ENCODE data around the gene NOX5. TPM values are rescaled to one million over a fixed set of nuclear protein-coding genes. Genes with fewer than 3 reads are reported as not detected.

NOX5 gene
- total and polyA plus RNA-seq, 2 of the 13 experiments (the other 11 are each of a cell fraction or from before 2014, with no cell fraction given): not detected

DNA sequence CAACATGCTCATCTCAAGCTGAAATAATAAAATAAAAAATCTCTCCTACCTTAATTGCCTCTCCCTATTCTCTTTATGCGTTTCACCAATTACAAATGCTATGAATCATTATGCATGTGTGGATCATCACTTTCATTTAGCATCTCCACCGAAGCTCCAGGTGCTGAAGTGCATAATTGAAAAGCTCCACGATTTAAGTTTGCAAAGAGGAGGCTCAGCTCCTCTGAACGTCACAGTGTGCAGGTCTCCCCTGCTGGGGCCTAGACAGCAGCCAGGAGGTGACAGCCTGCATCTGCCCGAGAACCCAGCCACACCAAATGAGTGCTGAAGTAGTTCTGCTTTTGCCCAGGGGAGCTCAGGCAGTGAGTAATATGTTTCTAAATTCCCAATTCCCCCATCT lies 85.4 kb downstream of the NOX5 start (continued):
- TF ChIP-seq, protein P1, sequence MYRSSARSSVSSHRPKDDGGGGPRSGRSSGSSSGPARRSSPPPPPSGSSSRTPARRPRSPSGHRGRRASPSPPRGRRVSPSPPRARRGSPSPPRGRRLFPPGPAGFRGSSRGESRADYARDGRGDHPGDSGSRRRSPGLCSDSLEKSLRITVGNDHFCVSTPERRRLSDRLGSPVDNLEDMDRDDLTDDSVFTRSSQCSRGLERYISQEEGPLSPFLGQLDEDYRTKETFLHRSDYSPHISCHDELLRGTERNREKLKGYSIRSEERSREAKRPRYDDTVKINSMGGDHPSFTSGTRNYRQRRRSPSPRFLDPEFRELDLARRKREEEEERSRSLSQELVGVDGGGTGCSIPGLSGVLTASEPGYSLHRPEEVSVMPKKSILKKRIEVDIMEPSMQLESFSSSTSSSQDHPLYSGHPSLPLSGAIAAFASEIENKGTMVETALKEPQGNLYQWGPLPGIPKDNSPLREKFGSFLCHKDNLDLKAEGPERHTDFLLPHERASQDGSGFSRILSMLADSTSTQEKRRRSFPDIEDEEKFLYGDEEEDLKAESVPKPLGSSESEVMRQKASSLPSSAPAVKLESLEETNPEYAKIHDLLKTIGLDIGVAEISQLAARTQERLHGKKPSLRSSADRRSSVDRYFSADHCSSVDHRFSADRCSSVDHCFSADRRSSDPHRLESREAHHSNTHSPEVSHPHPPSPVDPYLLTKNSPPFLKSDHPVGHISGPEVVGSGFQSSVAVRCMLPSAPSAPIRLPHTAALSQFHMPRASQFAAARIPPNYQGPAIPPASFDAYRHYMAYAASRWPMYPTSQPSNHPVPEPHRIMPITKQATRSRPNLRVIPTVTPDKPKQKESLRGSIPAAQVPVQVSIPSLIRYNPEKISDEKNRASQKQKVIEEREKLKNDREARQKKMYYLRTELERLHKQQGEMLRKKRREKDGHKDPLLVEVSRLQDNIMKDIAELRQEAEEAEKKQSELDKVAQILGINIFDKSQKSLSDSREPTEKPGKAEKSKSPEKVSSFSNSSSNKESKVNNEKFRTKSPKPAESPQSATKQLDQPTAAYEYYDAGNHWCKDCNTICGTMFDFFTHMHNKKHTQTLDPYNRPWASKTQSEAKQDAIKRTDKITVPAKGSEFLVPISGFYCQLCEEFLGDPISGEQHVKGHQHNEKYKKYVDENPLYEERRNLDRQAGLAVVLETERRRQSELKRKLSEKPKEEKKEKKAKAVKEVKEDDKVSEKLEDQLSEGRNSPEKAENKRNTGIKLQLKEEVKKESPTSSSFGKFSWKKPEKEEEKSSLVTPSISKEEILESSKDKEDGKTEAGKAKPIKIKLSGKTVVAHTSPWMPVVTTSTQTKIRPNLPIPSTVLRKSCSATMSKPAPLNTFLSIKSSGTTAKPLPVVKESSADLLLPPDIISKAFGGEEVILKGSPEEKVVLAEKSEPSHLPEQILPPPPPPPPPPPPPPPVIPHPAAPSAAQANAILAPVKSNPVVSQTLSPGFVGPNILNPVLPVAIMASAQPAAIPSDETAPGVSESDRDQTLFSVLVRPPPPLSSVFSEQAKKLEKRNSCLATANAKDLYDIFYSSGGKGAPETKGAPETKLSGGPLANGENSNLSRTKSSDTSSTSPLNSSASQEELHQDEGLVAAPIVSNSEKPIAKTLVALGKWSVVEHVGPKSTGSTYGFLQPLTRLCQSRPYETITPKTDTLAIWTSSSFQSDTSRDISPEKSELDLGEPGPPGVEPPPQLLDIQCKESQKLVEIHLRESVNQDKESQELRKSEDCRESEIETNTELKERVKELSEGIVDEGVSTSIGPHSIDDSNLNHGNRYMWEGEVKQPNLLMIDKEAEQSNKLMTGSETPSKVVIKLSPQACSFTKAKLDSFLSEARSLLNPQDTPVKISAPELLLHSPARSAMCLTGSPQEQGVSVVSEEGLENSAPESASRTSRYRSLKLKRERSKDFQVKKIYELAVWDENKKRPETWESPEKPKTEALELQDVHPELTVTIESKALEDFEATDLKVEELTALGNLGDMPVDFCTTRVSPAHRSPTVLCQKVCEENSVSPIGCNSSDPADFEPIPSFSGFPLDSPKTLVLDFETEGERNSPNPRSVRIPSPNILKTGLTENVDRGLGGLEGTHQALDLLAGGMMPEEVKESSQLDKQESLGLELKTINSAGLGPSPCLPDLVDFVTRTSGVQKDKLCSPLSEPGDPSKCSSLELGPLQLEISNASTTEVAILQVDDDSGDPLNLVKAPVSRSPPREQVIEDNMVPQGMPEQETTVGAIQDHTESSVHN (CRISPR knock-in tag; IDR thresholded peaks at IDR 0.05): no peak
- no peak for TF ChIP-seq KMT2A (CRISPR knock-in tag; IDR thresholded peaks at IDR 0.05)
- TF ChIP-seq ZNF746 (CRISPR knock-in tag; IDR thresholded peaks at IDR 0.05): no peak

DNA sequence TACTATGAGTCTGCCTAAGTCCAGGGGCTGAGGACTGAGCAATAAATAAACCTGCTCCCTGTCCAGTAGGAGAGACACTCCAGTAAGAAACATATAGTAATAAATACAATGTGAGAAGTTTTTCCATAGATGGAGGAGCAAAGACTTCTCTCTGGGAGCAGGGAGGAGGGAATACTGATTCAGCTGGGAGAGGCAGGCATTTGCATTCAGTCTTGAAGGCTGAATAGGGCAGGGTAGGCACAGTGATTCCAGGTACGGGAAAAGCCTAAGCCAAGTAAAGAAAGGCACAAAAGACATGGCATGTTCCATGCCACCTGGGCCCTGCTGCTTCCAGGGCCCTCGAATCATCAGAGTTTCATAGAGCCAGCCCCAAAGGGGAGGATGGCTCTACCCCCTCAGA lies 86.3 kb downstream of the NOX5 start:
- 0% methylated on average over 1 of the region's 2 CpGs for WGBS (ENCODE audit: low lambda C conversion rate)
- Histone ChIP-seq H3K4me3 (replicated peaks in 1 of 3; ENCODE audit: insufficient read depth in 1 of 3, low read depth in 2 of 3, low read length in 3 of 3) (no peak overlapping the region), H3K27ac (ENCODE audit: extremely low read length, insufficient read depth, low read length) (no peak overlapping the region), H3K9ac (ENCODE audit: insufficient read depth, low read depth, low read length) (no peak overlapping the region), H3K79me2 (ENCODE audit: insufficient read depth, low read length) (no peaks in the 10 kb centered on the region), H3K27me3 (ENCODE audit: control insufficient read depth in 1 of 2, insufficient read depth in 2 of 2, low read length in 2 of 2) (peaks cover 0 to 10% of the 10 kb centered on the region in 2 experiments; a peak in 1 of 5 replicates), H3K9me3 (ENCODE audit: low read length) (no peaks in the 10 kb centered on the region), H3K36me3 (replicated peaks in 1 of 2; ENCODE audit: control insufficient read depth in 1 of 2, insufficient read depth in 2 of 2, low read length in 2 of 2) (no peaks in the 10 kb centered on the region), H3K4me2 (ENCODE audit: low read depth, low read length) (no peak overlapping the region), H3K4me1 (ENCODE audit: insufficient read depth, low read length) (peaks cover 22% of the 10 kb centered on the region), H2AFZ (ENCODE audit: low read length) (no peak overlapping the region), H4K20me1 (ENCODE audit: insufficient read depth, low read length) (no peaks in the 10 kb centered on the region)
- DNase-seq (ENCODE audit: low spot score) (no peak), ATAC-seq (no peak), FAIRE-seq (no peak)
- TF ChIP-seq, protein P2, sequence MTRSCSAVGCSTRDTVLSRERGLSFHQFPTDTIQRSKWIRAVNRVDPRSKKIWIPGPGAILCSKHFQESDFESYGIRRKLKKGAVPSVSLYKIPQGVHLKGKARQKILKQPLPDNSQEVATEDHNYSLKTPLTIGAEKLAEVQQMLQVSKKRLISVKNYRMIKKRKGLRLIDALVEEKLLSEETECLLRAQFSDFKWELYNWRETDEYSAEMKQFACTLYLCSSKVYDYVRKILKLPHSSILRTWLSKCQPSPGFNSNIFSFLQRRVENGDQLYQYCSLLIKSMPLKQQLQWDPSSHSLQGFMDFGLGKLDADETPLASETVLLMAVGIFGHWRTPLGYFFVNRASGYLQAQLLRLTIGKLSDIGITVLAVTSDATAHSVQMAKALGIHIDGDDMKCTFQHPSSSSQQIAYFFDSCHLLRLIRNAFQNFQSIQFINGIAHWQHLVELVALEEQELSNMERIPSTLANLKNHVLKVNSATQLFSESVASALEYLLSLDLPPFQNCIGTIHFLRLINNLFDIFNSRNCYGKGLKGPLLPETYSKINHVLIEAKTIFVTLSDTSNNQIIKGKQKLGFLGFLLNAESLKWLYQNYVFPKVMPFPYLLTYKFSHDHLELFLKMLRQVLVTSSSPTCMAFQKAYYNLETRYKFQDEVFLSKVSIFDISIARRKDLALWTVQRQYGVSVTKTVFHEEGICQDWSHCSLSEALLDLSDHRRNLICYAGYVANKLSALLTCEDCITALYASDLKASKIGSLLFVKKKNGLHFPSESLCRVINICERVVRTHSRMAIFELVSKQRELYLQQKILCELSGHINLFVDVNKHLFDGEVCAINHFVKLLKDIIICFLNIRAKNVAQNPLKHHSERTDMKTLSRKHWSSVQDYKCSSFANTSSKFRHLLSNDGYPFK (CRISPR knock-in tag; IDR thresholded peaks at IDR 0.05; ENCODE audit: borderline replicate concordance): no peak
- TF ChIP-seq YEATS4 (CRISPR knock-in tag; IDR thresholded peaks at IDR 0.05; ENCODE audit: borderline replicate concordance): no peak
- TF ChIP-seq KLF12 (CRISPR knock-in tag; IDR thresholded peaks at IDR 0.05; ENCODE audit: borderline replicate concordance): no peak
- TF ChIP-seq ZNF207 (IDR thresholded peaks at IDR 0.05; ENCODE audit: borderline replicate concordance): no peak
- TF ChIP-seq ZNF333 (CRISPR knock-in tag; IDR thresholded peaks at IDR 0.05; ENCODE audit: borderline replicate concordance): no peak
- TF ChIP-seq ZSCAN21 (CRISPR knock-in tag; IDR thresholded peaks at IDR 0.05; ENCODE audit: borderline replicate concordance): no peak
- TF ChIP-seq EHMT2 (IDR thresholded peaks at IDR 0.05; ENCODE audit: borderline replicate concordance, low read depth, low read length): no peak
- no peak for TF ChIP-seq ZNF274 (CRISPR knock-in tag; IDR thresholded peaks at IDR 0.05)
- intact Hi-C loops (cut with micrococcal nuclease; ENCODE audit: unreplicated experiment) (no loop called here), in situ Hi-C loops (cut with HindIII; ENCODE audit: extremely low pct_ligation_motif_present, low pct_unique_long_range_greater_than_20kb) (no loop called here)
- BruUV-seq (replicated peaks): no TSS peak
- POLR2A ChIA-PET: no interaction called here
- CTCF ChIA-PET (ENCODE audit: low intra/inter-chr PET ratio, low total read pairs): no interaction called here
